H1 (cell line): ENCODE results near the gene TNIP1. TPM values are rescaled to one million over a fixed set of nuclear protein-coding genes. Genes with fewer than 3 reads are reported as not detected.

Experiments
- CBX8 ChIP-seq: fragments of 300-800, 300-1000 bp; sonication (generic); IDR thresholded peaks from 2 replicates; pipeline ENCODE4 v1.7.1; 2016; ENCODE audit warnings: low read depth, low read length, borderline replicate concordance
- JUN ChIP-seq: IDR thresholded peaks from 2 replicates; pipeline ENCODE4 v1.6.1; 2011; ENCODE audit warnings: low read depth, mild to moderate bottlenecking, improper control_type of control experiment, low read length
- RAD21 ChIP-seq, 2 experiments: IDR thresholded peaks in 1 of 2; conservative IDR thresholded peaks in 1 of 2; 2 replicates each; pipeline ENCODE4 v1.6.1; 2011; ENCODE audit warnings: low read depth in 2 of 2, low read length in 2 of 2, improper control_type of control experiment in 1 of 2, inconsistent platforms in 1 of 2, mild to moderate bottlenecking in 1 of 2, moderate library complexity in 1 of 2
- RBBP5 ChIP-seq: IDR thresholded peaks from 2 replicates; pipeline ENCODE4 v1.7.1; 2012; ENCODE audit warnings: low read depth, mild to moderate bottlenecking, inconsistent platforms, low read length, moderate library complexity, borderline replicate concordance
- RXRA ChIP-seq: IDR thresholded peaks from 2 replicates; pipeline ENCODE4 v1.6.1; 2011; ENCODE audit warnings: low read depth, mild to moderate bottlenecking, low read length, moderate library complexity; ENCODE audit not compliant: insufficient read depth
- SIN3A ChIP-seq, 2 experiments: IDR thresholded peaks in 1 of 2; conservative IDR thresholded peaks in 1 of 2; 2 replicates each; pipeline ENCODE4 v1.6.1; 2011 to 2012; ENCODE audit warnings: low read length in 2 of 2, improper control_type of control experiment in 1 of 2, low read depth in 1 of 2, mild to moderate bottlenecking in 1 of 2
- SP2 ChIP-seq: IDR thresholded peaks from 2 replicates; pipeline ENCODE4 v1.6.1; 2012; ENCODE audit warnings: mild to moderate bottlenecking, low read length, inconsistent platforms
- TAF1 ChIP-seq: IDR thresholded peaks from 2 replicates; pipeline ENCODE4 v1.6.1; 2011; ENCODE audit warnings: mild to moderate bottlenecking, low read depth, low read length
- polyA plus RNA-seq, 7 experiments: library from polyadenylated mRNA; depleted of rRNA in 3 of 7; stranded (reverse) in 5 of 7; unstranded in 2 of 7; fragments of >200 nt in 5 of 7; fragments of 200-250 nt in 2 of 7; gene quantifications; 1 replicate in 5 of 7; 2 replicates in 1 of 7; 4 replicates in 1 of 7; pipeline versions ENCODE4 v1.2.1 to v1.2.3, GENCODE V29; 2011 to 2013; ENCODE audit warnings: missing spikeins in 2 of 7, mixed read lengths in 2 of 7
- total RNA-seq: library from RNA; stranded (reverse); fragmentation: NEBNext Ultra II Directional; extraction: Animal tissue kit (Norgen Biotek cat#: 25700); gene quantifications from 2 replicates; pipeline ENCODE4 v1.2.1, GENCODE V29; 2021
- TF ChIP-seq, protein P1 (sequence below): IDR thresholded peaks from 2 replicates; pipeline ENCODE4 v1.6.1; 2011; ENCODE audit warnings: low read depth, mild to moderate bottlenecking, low read length; ENCODE audit not compliant: insufficient read depth

Gene TNIP1
- total and polyA plus RNA-seq, 2 of the 8 experiments (the other 6 are each of a cell fraction or from before 2014, with no cell fraction given) = 14.2 to 31.9 TPM

DNA sequence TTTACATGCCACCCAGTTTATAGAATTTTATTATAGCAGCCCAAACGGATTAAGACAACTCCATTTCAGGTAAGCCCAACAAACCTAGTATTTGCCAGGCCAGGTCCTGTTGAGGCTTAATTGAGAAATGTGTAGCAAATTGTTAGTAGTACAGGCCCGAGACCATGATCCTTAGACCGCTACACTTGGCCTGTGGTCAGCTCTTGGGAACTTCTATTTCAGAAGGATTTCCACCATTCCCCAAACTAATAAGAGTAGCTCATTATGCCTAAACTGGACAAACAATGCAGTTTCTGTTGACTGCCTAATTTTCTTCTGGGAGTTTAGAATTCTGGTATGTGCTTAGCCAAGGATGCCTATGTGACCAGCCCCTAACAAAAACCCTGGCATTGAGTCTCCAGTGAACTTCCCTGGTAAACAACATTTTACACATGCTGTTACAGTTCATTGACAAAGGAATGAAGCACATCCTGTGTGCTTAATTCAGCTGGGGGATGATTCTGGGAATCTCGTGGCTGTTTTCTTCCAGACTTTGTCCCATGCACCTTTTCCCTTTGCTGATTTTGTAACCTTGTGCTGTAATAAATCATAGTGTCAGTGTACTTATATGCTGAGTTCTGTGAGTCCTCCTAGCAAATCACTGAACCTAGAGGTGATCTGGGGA, 66.0 kb downstream of the TNIP1 start (continued):
- no peak for TF ChIP-seq JUN
- TF ChIP-seq, protein P1, sequence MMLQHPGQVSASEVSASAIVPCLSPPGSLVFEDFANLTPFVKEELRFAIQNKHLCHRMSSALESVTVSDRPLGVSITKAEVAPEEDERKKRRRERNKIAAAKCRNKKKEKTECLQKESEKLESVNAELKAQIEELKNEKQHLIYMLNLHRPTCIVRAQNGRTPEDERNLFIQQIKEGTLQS = no peak
- TF ChIP-seq RAD21 (IDR thresholded peaks at IDR 0.05 in 1 of 2, conservative IDR thresholded peaks at IDR 0.05 in 1 of 2; ENCODE audit: low read depth in 2 of 2, low read length in 2 of 2) = no peak
- no peak for TF ChIP-seq SP2
- TF ChIP-seq TAF1 = no peak
- no peak for TF ChIP-seq RBBP5
- TF ChIP-seq SIN3A (conservative IDR thresholded peaks at IDR 0.05 in 1 of 2, IDR thresholded peaks at IDR 0.05 in 1 of 2; ENCODE audit: low read depth in 1 of 2, low read length in 2 of 2) = no peak
- TF ChIP-seq CBX8 = no peak
- no peak for TF ChIP-seq RXRA
- TF ChIP-seq, all 59 proteins: peak for 0
